Fibroblast of lung (primary cell): Measurements from ENCODE around the gene KIAA1217.

Experiments
- CTCF ChIP-seq, 2 donors: IDR thresholded peaks in 1 of 2; conservative IDR thresholded peaks in 1 of 2; 1 replicate in 1 of 2; 2 replicates in 1 of 2; pipeline ENCODE4 v1.5.1; 2011 to 2012; ENCODE audit warnings: low read length in 2 of 2, control low read depth in 1 of 2, inconsistent platforms in 1 of 2, low read depth in 1 of 2, mild to moderate bottlenecking in 1 of 2
- EZH2 ChIP-seq: IDR thresholded peaks from 2 replicates; pipeline ENCODE4 v1.5.1; 2012; ENCODE audit warnings: low read length, control low read depth, mild to moderate bottlenecking; ENCODE audit errors: missing control alignments

GRCh38 chr10:24367688-24368087 lies 158.8 kb downstream of the KIAA1217 start:
- no peak for TF ChIP-seq EZH2
- TF ChIP-seq CTCF (conservative IDR thresholded peaks at IDR 0.05 in 1 of 2, IDR thresholded peaks at IDR 0.05 in 1 of 2; ENCODE audit: low read depth in 1 of 2, low read length in 2 of 2), result no peak
